Body of pancreas (tissue), 4 donors: ENCODE measurements around the gene HDAC2.

Experiments used
- POLR2A ChIP-seq, 3 donors: fragments of 450-650 bp; IDR thresholded peaks; one replicate each; pipeline ENCODE4 v1.6.1; 2016; ENCODE audit warnings: antibody characterized with exemption in 3 of 3, mild to moderate bottlenecking in 2 of 3
- TF ChIP-seq, protein P1 (sequence below), 7 experiments: fragments of 450-650 bp in 4 of 7; fragments of 200-600 bp in 3 of 7; sonication (generic) in 3 of 7; IDR thresholded peaks; one replicate each; pipeline ENCODE4 v1.5.1; 2016 to 2019; ENCODE audit warnings: antibody characterized with exemption in 7 of 7

DNA sequence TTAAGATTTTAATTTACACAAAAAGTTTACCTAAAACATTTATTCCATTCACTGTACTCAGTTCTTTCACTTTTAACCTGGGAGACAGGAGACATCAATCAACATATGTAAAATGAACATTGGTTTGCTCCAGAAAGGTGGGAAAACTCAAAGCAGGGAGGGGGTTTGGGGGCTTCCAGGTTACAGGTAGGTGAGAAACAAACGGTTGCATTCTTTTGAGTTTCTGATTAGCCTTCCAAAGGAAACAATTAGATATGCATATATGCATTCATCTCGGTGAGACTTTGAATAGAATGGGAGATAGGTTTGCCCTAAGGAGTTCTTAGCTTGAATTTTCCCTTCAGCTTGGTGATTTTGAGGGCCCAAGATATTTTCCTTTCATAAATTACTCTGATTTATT is 38.2 kb upstream of the HDAC2 start:
- TF ChIP-seq, protein P1, sequence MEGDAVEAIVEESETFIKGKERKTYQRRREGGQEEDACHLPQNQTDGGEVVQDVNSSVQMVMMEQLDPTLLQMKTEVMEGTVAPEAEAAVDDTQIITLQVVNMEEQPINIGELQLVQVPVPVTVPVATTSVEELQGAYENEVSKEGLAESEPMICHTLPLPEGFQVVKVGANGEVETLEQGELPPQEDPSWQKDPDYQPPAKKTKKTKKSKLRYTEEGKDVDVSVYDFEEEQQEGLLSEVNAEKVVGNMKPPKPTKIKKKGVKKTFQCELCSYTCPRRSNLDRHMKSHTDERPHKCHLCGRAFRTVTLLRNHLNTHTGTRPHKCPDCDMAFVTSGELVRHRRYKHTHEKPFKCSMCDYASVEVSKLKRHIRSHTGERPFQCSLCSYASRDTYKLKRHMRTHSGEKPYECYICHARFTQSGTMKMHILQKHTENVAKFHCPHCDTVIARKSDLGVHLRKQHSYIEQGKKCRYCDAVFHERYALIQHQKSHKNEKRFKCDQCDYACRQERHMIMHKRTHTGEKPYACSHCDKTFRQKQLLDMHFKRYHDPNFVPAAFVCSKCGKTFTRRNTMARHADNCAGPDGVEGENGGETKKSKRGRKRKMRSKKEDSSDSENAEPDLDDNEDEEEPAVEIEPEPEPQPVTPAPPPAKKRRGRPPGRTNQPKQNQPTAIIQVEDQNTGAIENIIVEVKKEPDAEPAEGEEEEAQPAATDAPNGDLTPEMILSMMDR (IDR thresholded peaks at IDR 0.05): no peak
- no peak for TF ChIP-seq POLR2A (IDR thresholded peaks at IDR 0.05)
